Amniotic stem cell (primary cell): ENCODE results near the gene NLRC5.
"Not testable (repeated sequence)": the region's sequence is repeated elsewhere in the genome, so short reads cannot be mapped to it uniquely, and the experiment has no call there.

Experiments used
- DNase-seq: peaks from one replicate; lab custom pipeline; 2025; lab: John Stamatoyannopoulos, UW

The NLRC5 gene

DNA sequence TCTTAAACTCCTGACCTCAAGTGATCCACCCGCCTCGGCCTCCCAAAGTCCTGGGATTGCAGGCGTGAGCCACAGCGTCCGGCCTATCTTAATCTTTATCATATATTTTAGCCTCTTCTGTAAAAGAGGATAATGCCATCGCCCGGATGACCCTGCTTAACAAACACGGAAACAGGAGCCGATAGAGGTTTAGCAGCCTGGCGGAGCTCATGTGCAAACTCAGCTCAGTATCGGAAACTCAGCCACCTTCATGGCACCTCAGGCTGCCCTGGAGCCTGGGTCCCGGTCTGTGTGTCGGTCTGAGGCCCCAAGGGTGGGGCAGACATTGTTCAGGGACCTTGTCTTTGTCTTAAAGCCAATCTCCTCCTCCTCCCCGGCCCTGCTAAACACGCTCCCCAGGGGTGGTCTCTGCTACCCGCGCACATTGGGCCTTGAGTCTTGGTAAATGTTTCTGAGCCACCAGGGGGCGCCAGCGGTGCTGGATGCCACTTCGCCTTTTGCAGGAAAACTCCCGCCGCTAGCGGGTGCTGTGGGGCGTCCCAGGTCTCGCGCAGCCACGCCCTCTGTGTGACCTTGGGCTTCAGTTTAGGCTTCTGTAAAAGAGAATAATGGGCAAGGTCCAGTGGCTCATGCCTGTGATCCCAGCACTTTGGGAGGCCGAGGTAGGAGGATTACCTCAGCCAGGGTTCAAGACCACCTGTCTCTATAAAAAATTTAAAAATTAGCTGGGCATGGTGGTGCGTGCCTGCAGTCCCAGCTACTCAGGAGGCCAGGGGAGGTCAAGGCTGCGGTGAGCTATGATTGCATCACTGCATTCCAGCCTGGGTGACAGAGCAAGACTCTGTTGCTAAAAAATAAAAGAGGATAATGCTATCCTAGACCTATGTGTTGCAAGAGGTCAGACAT lies 24.9 kb upstream of the NLRC5 start:
- DNase-seq = no peak

DNA sequence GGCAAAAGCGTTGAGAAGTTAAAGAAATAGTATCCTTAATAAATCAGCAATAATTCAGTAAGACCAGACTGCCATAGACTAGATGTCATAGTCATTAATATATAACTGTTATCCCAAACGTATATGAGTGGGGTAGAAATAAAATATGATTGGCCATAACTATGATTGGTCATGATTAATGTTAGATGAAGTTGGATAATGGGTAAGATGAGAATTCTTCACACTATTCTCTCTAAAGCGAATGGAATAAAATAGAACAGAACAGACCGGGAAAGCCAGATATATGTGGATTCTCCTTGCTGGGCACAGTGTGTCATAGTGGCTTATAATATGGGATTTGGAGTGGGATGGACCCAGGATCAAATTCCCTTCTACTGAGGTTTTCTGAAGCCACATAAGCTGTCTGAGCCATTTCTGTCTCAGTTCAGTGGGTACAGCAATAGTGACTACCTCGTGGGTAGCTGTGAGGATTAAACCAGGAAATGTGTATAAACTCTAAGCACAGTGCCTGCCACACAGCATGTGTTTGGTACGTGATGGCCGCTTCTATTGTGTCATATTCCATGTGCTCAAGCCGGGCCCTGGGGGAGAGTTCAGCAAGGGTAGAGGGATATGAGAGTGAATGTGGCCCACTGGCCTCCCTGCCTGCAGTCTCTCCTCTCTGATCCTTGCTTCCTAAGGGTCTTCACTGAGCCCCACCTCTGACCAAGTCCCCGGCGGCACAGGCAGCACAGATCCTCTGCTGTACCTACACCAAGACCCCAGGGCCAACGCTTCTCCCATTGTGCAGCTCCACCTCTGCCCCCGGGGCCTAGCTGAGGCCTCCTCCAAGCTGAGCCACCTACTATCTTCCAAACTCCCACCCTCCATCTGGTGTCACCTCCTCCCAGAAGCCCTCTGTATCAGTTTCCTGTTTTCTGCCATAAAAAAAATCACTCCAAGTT lies 23.9 kb upstream of the NLRC5 start:
- no peak for DNase-seq

DNA sequence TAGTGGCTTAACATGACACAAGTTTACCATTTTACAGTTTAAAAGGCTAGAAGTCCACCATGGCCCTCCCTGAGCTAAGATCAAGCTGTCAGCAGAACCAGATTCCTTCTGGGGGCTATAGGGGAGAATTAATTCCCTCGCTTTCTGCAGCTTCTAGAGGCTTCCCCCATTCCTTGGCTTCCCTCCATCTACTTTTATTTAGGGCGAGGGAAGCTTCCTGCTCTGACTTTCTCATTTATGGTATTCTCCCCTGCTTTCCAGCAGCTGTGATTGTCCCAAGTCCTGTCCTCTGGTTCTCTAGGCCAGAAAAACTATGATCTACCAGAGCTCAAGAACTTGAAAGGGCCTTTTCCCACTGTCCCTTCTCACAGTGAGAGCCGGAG lies 23.3 kb upstream of the NLRC5 start:
- no peak for DNase-seq

DNA sequence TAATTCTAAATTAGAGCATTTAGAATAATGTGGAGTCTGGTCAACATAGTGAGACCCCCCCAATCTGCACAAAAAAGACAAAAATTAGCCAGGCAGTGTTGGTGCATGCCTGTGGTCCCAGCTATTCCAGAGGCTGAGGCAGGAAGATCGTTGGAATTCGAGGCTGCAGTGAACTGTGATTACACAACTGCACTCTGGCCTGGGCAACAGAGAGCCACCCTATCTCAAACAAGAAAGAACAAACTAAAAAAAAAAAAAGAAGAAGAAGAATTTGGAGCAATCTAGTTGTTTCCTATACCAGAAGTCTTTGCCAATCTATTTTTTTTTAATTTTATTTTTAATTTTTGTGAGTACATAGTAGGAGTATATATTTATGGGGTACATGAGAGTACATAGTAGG lies 21.6 kb upstream of the NLRC5 start:
- DNase-seq = no peak

DNA sequence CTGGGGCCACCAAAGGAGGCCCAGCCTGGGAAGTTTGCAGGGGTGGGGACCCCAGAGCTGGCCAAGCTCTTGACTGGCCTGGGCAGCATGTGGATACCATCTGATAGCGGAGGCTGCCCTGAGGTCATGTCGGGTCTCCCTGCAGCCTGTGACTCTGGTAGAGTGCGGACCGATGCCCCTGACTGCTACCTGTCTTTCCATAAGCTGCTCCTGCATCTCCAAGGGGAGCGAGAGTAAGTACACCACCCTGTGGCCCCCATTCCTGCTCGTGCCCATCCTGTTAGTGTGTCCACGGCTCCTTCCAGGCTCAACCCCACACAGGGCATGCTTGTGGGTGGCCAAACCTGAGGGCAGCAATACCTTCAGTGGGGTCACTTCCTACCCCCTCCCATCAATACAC lies 19.6 kb upstream of the NLRC5 start:
- no peak for DNase-seq

DNA sequence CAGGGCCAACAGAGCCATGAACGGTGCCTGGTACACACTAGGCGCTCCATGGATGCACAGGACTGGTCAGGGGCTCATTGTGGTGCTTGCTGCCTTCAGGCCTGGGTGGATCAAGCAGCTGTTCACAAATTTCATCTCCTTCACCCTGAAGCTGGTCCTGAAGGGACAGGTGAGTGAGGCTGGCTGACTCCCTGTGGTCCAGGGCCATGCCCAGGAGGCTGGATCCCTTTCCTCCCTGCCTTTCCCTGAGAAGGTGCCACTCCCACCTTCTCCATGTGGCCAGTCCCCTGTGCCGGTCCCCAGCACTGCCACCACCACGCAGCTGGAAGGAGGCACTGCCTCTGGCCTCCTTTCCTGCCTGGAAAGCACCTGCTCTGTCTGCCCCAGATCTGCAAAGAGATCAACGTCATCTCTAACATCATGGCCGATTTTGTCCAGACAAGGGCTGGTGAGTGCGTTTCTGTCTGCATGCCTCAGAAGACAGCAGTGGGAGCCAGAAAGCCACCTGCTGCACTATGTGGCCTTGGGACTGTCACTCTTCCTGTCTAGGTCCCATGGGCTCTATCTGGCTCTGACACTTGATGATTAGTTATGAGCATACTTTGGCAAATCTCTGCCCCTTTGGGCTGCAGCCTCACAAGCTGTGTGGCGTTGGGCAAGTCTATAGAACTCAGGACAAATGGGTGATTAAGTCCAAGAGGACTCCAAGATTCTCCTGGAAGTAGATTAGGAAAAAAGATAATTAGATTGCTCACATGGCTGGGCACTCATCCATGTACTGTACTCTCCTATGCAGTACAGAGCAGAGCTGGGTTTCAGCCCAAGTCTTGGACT lies 18.2 kb upstream of the NLRC5 start:
- DNase-seq = no peak

DNA sequence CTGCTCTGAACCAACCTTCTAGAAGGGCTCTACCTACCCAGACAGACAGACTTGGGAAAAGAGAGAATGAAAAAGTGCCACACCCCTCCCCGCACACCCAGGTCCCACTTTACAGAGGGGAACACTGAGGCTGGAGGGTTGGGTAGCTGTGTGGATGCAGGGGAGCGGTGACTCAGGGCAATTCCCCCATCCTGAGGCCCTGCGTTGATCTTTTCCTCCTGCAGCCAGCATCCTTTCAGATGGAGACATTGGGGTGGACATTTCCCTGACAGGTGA lies 17.7 kb upstream of the NLRC5 start:
- DNase-seq = no peak

DNA sequence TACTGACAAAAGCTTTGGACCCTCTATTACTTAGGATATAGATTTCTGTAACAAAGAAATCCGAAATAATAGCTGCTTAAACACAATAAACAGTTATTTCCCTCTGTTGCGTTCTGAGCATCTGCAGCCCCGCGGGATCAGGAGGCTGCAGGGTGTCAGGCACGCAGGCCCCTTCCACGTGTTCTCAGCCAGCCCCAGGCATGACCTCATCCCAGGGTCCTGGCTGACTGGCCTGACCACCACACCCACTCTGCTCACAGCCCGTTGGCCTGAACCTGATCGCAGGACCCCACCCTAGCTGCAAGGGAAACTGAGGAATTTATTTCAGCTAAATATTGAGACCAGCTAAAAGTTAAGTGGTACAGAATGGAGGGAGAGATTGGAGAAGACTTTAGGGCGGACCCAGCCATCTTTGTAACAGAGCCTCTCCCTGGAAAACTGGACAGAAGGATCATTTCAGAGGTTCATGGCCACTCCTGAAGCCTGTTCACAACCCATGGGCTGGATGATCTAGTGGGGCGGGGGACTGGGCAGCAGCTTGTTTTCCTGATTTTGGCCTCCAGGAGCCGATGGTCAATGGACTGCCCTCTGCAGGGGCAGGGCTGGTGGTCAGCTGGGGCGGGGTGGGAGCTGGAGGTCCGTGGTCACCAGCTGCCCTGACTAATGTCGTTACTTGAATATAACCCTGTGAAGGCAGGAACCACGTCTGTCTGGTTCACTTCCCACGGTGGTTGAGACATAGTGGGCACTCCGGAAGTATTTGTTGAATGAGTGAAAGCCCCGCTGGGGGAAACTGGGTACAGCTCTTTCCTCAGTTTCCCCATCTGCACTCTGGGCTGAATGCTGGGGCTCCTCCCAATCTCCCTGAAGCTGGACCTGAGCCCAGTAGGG lies 16.7 kb upstream of the NLRC5 start:
- no peak for DNase-seq

DNA sequence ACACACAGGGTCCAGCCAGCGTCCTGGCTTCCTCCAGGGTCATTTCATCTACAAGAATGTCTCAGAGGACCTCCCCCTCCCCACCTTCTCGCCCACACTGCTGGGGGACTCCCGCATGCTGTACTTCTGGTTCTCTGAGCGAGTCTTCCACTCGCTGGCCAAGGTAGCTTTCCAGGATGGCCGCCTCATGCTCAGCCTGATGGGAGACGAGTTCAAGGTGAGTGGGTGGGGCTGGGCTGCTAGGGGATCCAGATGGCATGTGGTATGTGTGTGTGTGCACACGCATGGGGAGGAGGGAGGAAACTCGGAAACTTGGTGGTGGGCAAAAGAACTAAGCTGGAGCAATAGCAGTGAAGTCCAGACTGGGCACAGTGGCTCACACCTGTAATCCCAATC lies 16.1 kb upstream of the NLRC5 start:
- no peak for DNase-seq

DNA sequence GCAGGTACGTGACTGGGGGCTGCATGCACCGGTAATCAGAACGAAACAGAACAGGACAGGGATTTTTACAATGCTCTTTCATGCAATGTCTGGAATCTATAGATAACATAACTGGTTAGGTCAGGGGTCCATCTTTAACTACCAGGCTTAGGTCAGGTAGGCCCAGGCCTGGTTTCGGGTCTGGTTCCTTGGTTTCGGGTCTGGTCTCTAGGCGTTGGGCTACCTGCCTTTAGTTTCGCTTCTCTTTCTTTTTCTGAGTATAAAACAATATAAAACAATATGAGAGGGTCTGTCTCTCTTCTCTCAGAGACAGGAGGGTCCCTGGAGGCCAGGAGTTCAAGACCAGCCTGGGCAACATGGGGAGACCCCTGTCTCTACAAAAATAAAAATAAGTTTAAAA lies 15.5 kb upstream of the NLRC5 start:
- DNase-seq = not testable (repeated sequence)

DNA sequence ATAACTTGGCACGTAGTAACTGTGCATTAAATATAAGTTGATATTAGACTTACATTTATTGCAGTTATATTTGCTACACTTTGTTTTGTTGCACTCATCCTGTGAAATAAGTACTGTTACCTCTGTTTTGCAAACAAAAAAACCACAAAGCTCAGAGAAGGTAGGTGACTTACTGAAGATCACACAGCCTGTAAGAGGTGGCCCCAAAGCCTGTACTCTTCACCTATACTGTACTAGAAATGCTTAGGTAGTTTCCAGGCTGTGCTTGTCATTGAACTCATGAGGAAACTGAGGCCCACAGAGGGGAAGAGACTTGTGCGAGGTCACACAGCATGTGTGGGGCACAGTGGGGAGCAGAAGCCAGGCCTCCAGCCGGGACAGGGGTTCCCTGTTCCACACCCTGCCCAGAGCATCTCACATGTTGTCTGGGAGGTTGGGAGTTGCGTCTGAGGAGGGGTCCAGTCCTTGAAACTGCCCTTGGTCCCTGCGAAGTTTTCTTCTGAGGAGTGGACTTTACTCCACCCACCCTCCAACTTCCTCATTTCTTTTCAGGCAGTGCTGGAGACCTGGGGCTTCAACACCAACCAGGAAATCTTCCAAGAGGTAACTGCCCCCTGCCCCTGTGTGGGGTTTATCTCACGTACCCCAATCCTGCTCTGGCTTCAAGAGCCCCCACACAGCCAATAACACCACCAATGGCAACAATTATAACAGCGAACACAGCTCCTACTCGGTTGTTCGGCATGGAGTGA lies 14.6 kb upstream of the NLRC5 start:
- DNase-seq = no peak

DNA sequence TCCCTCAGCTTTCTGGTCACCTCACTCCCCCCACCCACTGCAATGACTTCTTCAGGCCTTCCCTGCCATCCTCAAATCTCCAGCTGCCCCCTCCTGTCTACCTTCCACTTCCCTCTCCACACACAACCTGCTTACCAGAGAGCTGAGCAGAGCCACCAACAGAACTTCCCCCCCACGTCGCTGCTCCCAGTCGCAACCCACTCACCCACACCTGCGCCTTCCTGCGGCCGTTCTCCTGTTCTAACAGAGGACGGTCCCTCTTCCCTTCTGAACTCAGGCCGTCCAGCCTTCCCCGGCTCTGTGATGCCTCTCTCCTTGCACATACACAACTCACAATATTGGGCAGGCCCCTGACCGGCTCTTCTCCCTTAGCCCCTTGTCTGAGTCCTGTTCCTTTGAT lies 13.6 kb upstream of the NLRC5 start:
- DNase-seq = no peak

DNA sequence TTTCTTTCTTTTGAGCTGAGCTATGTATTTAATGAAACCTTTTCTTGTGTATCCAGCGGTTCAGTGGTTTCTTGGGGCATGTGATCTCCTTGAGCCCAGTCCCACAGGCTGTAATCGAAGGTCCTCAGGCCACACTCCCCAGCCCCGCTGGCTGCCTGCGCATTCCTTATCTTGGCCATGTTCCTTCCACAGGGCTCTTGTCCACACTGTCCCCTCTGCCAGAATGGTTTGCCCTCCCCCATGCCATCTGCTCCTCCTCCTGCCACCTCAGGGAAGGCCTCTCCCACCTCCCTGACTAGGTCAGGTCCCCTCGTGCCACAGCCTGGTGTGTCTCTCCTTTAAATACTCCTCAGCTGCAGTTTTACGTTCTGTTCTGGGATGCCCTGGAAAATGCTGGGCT lies 12.1 kb upstream of the NLRC5 start:
- DNase-seq = no peak

DNA sequence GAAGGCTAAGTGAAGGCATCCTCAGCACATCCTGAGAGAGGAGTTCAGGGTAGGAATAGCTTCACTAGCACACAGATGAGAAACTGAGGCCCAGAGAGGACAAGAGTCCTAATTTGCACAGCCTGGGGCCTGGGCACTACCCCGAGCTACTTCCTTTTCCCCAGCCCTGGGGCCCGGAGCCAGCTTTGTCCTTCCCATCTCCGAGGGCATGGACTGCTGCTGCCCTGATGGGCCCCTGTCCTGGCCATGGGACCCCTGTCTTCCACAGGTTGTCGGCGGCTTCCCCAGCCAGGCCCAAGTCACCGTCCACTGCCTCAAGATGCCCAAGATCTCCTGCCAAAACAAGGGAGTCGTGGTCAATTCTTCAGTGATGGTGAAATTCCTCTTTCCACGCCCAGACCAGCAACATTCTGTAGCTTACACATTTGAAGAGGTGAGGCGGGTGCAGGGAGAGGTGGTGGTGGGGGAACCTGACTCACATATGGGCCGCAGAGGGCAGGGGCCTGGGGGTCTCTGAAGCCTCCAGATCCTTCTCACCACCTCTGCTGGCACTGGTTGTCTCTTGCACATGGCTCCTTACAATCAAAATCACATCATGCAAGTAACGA lies 11.4 kb upstream of the NLRC5 start:
- no peak for DNase-seq

DNA sequence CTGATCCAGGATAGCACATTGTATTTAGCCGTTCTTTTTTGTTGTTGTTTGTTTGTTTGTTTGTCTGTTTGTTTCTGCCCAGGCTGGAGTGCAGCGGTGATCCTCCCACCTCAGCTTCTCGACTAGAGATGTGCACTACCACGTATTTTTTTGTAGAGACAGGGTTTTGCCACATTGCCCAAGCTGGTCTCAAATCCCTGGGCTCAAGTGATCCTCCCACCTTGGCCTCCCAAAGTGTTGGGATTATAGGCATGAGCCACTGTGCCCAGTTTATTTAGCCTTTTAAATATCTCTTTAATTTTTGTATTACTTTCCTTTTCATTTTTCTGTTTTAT lies 9.2 kb upstream of the NLRC5 start:
- DNase-seq = no peak

DNA sequence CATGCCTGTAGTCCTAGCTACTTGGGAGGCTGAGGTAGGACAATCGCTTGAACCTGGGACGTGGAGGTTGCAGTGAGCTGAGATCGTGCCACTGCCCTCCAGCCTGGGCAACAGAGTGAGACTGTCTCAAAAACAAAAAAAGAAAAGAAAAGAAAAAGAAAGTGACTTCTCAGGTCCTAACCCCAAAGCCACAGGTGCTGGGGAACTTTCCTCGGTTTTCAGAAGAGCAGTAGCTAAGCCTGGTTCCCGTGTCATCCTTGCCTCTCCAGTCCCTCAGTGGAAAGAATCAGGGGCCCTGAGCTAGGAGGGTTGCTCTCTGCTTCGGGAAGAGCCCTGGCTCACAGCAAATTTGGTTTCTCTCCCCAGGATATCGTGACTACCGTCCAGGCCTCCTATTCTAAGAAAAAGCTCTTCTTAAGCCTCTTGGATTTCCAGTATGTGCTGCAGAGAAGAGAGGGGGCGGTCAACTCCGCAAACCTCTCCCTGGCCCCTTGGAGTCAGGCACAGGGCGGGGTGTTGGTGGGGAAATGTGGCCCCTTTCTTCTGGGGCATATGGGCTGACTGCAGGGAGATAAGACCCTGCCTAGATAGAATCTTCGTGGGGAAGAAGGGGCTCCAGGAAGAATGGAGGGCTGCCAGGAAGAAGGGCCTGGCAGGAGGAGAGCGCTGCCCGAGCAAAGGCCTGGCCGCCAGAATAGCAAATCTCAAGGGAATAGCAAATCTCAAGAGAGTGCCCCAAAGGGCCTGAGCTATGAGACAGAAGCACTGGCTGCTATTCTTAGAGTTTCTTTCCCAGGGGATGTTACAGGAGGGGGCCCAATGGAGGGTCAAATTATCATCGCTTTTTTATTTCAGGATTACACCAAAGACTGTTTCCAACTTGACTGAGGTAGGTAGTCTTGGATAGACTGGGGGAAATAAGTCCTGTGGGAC lies 8.3 kb upstream of the NLRC5 start:
- no peak for DNase-seq

DNA sequence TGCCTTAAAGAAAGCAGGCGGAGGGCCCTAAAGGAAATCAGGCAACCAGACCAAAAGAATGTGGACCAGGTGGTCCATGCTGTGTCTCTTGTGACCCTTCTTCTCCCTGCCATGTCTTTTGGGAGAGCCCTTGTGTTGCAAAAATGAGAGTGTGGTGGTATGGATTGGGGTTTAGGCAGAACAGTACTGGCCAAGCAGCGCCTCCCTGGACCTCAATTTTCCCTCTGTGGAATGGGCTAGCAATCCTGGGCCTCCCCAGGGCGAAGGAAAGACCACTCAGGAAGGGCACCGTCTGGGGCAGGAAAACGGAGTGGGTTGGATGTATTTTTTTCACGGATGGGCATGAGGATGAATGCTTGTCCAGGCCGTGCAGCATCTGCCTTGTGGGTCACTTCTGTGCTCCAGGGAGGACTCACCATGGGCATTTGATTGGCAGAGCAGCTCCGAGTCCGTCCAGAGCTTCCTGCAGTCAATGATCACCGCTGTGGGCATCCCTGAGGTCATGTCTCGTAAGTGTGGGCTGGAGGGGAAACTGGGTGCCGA lies 7.6 kb upstream of the NLRC5 start:
- no peak for DNase-seq

DNA sequence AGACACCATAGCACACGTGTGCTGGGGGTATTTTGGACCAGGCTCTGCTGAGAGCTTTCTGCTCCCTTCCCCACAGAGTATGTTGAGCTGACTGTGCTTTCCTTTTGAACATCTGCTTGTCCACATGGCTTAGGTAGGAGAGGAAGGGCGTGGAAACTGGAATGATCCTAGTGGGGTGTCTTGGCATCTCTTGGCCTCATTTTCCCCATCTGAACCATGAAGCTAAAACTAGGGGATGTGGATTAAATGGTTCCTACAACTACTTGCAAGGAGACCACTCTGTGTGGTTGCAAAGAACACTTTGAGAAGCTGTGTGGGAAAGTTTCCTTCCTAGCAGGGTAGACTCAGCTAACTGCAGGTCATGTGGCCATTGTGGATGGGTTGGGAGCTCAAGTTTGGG lies 6.7 kb upstream of the NLRC5 start:
- no peak for DNase-seq

DNA sequence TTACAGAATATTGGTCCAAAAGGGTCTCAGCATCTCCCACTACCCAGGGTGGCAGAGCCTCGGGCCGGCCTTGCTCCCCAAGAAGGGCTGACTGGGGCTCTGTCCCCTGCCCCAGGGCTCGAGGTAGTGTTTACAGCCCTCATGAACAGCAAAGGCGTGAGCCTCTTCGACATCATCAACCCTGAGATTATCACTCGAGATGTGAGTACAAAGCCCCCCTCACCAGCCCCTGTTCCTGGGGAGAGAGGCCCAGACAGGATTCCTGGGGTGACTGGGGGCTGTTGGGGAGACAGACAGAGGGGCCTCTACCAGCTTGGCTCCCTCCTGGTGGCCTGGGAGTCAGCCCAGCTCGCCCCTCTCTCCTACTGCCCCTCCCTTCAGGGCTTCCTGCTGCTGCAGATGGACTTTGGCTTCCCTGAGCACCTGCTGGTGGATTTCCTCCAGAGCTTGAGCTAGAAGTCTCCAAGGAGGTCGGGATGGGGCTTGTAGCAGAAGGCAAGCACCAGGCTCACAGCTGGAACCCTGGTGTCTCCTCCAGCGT lies 6.1 kb upstream of the NLRC5 start:
- DNase-seq = no peak
